Smooth muscle cell of the pulmonary artery (primary cell): ENCODE results near the gene XKR8. TPM values are rescaled to one million over a fixed set of nuclear protein-coding genes. Genes with fewer than 3 reads are reported as not detected.

Experiments used
- total RNA-seq: library from RNA; depleted of rRNA; stranded (reverse); fragments of >200 nt; gene quantifications from 2 replicates; pipeline ENCODE4 v1.2.3, GENCODE V29; 2014

XKR8 gene, protein sequence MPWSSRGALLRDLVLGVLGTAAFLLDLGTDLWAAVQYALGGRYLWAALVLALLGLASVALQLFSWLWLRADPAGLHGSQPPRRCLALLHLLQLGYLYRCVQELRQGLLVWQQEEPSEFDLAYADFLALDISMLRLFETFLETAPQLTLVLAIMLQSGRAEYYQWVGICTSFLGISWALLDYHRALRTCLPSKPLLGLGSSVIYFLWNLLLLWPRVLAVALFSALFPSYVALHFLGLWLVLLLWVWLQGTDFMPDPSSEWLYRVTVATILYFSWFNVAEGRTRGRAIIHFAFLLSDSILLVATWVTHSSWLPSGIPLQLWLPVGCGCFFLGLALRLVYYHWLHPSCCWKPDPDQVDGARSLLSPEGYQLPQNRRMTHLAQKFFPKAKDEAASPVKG
- total RNA-seq: 5.5 and 6.3 TPM in 2 replicates

DNA sequence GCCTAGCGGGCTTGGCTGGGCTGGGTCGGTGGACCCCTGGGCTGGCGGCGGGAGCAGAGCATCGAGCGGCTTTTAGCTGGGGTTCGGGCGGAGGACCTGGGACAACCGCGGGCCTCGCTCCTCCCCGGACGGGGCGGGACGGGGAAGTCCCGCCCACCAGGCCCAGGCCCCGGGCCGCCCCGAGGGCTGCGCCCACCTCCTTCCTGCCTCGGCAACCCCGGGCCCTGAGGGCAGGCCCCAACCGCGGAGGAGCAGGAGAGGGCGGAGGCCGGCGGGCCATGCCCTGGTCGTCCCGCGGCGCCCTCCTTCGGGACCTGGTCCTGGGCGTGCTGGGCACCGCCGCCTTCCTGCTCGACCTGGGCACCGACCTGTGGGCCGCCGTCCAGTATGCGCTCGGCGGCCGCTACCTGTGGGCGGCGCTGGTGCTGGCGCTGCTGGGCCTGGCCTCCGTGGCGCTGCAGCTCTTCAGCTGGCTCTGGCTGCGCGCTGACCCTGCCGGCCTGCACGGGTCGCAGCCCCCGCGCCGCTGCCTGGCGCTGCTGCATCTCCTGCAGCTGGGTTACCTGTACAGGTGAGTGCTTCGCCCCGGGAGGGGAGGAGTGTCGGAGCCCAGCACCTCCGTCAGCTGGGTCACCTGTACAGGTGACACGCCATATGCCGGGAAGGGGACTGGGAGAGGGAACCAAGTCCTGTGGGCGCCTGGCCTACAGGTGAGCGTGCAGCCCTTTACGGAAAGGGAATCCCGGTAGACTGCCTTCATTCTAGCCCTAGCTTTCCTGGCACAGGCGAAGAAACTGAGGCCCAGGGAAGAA is at the start of gene XKR8:
XKR8 (plus strand) TSS at position 182 of the 812 bp plus-strand sequence; CDS start at position 279, 97 bp downstream.

DNA sequence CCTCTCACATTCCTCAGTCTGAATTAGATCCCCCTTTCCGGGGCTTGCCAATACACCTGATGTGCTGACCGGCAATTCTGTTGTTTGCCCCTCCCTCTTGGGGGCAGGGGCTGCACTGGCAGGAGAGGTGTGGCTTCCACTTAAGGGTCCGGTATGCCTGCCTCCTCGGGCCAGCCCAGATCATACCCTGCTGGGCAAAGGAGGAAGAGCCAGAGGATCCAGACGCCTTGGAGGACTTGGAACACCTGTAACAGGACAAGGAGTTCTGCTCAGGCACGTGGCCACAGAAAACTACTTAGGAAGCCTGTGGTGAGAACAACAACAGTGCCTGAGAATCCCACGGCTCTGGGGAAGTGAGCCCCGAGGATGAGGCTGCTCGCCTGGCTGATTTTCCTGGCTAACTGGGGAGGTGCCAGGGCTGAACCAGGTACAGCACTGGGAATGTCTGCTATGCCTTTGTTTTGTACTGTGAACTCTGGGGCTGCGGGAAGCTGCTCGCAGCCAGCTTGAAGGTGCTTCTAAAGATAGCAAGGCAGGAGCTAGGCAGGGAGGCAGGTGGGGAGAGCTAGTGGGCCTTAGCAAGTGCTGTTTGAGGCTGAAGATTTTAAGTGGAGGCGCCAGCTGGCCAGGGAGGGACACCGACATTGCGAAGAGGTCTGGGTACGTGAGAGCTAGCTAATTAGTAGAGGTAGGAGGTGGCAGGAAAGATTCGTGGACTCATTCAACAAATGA is 24.8 kb upstream of the XKR8 start, which contains the start of gene SMPDL3B:
SMPDL3B (plus strand) TSS at position 183 of the 732 bp plus-strand sequence; CDS start at position 367, 184 bp downstream.

Other genes starting within 250 kb of the XKR8 start
- 10.2 and 12.9 TPM in 2 replicates for gene FAM76A, start 234.0 kb upstream of the XKR8 start, total RNA-seq
- gene STX12, start 186.8 kb upstream of the XKR8 start, total RNA-seq: 51.7 and 80.0 TPM in 2 replicates
- 43.7 and 47.8 TPM in 2 replicates for gene PPP1R8, start 129.2 kb upstream of the XKR8 start, total RNA-seq
- gene THEMIS2, start 87.4 kb upstream of the XKR8 start, total RNA-seq: 6.5 and 8.9 TPM in 2 replicates
- 26.3 and 35.3 TPM in 2 replicates for gene RPA2, start 45.4 kb upstream of the XKR8 start, total RNA-seq
- 0.07 TPM in 1 of 2 replicates, not detected in the other for gene SMPDL3B, start 25.0 kb upstream of the XKR8 start, total RNA-seq
- gene EYA3, start 128.6 kb downstream of the XKR8 start, total RNA-seq: 15.7 and 16.1 TPM in 2 replicates
- 0.03 and 0.07 TPM in 2 replicates for gene PTAFR, start 216.7 kb downstream of the XKR8 start, total RNA-seq